Mesothelial cell of epicardium (in vitro differentiated cells): ENCODE data around the gene DEGS2. TPM values are rescaled to one million over a fixed set of nuclear protein-coding genes. Genes with fewer than 3 reads are reported as not detected.

ENCODE experiments used
- DNase-seq, 2 experiments: peaks; one replicate each; pipeline ENCODE4 v3.0.0; 2021; ENCODE audit warnings: low spot score in 2 of 2; ENCODE audit not compliant: unreplicated experiment in 2 of 2
- H3K27ac Mint-ChIP-seq: 2 replicates; pipeline ENCODE4 v1.8.0; 2021; ENCODE audit warnings: mixed read lengths
- H3K27me3 Mint-ChIP-seq: 2 replicates; pipeline ENCODE4 v1.8.0; 2021; ENCODE audit warnings: low read depth, mixed read lengths
- H3K36me3 Mint-ChIP-seq: 2 replicates; pipeline ENCODE4 v1.8.0; 2021; ENCODE audit warnings: mixed read lengths
- H3K4me1 Mint-ChIP-seq: 2 replicates; pipeline ENCODE4 v1.8.0; 2021; ENCODE audit warnings: mixed read lengths
- H3K4me3 Mint-ChIP-seq: 2 replicates; pipeline ENCODE4 v1.8.0; 2021; ENCODE audit warnings: mild to moderate bottlenecking, moderate library complexity, mixed read lengths
- H3K9me3 Mint-ChIP-seq: 2 replicates; pipeline ENCODE4 v1.8.0; 2021; ENCODE audit warnings: mixed read lengths
- CTCF ChIP-seq: fragments of 200-600 bp; sonication (generic); IDR thresholded peaks from one replicate; pipeline ENCODE4 v1.5.0; 2021; ENCODE audit warnings: antibody characterized with exemption; ENCODE audit not compliant: unreplicated experiment
- total RNA-seq: library from RNA; stranded (reverse); gene quantifications from 3 replicates; pipeline ENCODE4 v1.2.1, GENCODE V29; 2021

DEGS2 gene
- total RNA-seq, 1 donor from 2014 or later: 2.1 TPM

- no peaks in the 10 kb centered on the region for H3K9me3 Mint-ChIP-seq
These were observed 26.4 kb downstream of the DEGS2 start for GRCh38 chr14:100132903-100133510.

GRCh38 chr14:100132161-100132902 lies 27.1 kb downstream of the DEGS2 start:
- peaks cover 3% of the 10 kb centered on the region for H3K4me1 Mint-ChIP-seq
- H3K27me3 Mint-ChIP-seq: no peaks in the 10 kb centered on the region
- H3K27ac Mint-ChIP-seq: no peak overlapping the region
- peaks cover 27% of the 10 kb centered on the region for H3K36me3 Mint-ChIP-seq
- no peak for TF ChIP-seq CTCF
- H3K9me3 Mint-ChIP-seq: no peaks in the 10 kb centered on the region
- no peak for DNase-seq
- no peak overlapping the region for H3K4me3 Mint-ChIP-seq

More at GRCh38 chr14:100132903-100133510, 26.4 kb downstream of the DEGS2 start:
- Mint-ChIP-seq H3K36me3 (peaks cover 23% of the 10 kb centered on the region), H3K27ac (peak overlapping the region; percentile 23), H3K4me1 (peaks cover 3% of the 10 kb centered on the region), H3K4me3 (no peak overlapping the region), H3K27me3 (no peaks in the 10 kb centered on the region)
- DNase-seq: no peak
- no peak for TF ChIP-seq CTCF

DNA sequence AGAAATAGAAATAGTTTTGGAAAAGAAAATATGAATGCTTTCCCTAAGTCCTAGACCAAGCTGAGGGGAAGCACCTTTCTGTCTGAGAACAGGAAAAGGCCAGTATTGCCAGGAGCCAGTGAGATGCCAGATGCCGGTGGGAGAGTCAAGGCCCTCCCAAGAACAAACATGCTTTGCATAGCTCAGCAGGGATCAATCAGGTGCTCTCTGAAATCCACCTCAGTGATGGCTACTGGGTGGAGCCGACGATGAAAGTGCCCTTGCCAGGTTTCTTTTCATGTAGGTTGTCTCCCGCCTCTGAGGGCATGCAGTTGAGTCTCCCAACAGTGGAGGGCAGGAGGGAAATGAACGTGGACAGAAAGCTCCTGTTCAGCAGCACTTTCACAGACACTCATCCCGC lies 28.3 kb downstream of the DEGS2 start:
- H3K27me3 Mint-ChIP-seq: no peaks in the 10 kb centered on the region
- H3K4me1 Mint-ChIP-seq: peaks cover 3% of the 10 kb centered on the region
- no peaks in the 10 kb centered on the region for H3K9me3 Mint-ChIP-seq
- no peak overlapping the region for H3K4me3 Mint-ChIP-seq
- H3K27ac Mint-ChIP-seq: no peak overlapping the region
- DNase-seq: no peak
- no peak for TF ChIP-seq CTCF
- peaks cover 25% of the 10 kb centered on the region for H3K36me3 Mint-ChIP-seq

DNA sequence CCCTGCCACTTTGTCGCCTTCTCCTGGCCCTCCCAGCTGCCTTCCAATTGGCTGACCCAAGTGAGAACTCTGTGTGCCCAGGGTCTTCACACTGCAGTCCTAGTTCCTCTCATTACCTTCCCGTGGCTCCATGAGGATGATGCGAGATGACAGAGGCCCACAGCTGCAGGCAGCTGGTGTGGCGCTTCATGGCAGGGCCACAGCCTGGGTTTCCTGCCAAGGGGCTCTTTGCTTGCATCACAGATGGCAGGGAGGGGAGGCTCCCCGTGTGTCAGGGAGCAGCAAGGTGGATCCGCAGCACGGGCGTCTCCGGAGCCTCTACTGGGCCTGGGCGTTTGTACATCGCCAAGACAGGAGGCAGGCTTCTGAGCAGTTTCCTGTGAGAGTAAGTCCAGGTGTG lies 28.9 kb downstream of the DEGS2 start:
- H3K27me3 Mint-ChIP-seq: no peaks in the 10 kb centered on the region
- no peak overlapping the region for H3K4me3 Mint-ChIP-seq
- DNase-seq: no peak
- no peak for TF ChIP-seq CTCF
- no peaks in the 10 kb centered on the region for H3K9me3 Mint-ChIP-seq
- peaks cover 25% of the 10 kb centered on the region for H3K36me3 Mint-ChIP-seq
- no peak overlapping the region for H3K27ac Mint-ChIP-seq
- peaks cover 3% of the 10 kb centered on the region for H3K4me1 Mint-ChIP-seq

DNA sequence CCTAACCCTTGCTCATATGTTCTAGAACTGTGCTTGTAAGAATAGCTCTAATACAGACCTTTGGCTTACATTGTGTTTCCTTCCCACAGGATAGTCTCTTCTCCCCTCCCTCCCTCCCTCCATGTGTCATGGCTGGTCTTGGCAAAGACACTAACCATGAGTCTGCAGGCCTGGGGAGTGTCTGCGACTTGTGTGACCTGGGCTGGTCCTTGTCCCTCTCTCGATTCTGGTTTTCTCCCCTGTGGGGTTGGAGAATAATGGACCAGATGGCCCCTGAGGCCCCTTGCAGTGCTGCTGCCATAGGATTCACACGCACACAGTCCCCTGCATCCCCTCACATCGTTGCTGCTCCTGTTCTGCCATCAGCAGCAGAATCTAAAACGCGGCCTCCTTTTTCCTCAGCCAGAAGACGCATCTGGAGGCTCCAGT lies 30.3 kb downstream of the DEGS2 start:
- Mint-ChIP-seq H3K4me3 (no peak overlapping the region), H3K9me3 (no peaks in the 10 kb centered on the region), H3K4me1 (peaks cover 3% of the 10 kb centered on the region), H3K27me3 (no peaks in the 10 kb centered on the region), H3K27ac (no peak overlapping the region), H3K36me3 (peaks cover 22% of the 10 kb centered on the region)
- no peak for DNase-seq
- TF ChIP-seq CTCF: no peak
